Measurements from ENCODE around the gene CD209.

GRCh38 chr19:7731615-7732014 is 15.7 kb downstream of the CD209 start:
- TF ChIP-seq EZH2 (IDR thresholded peaks at IDR 0.05), result no peak
- TF ChIP-seq POLR2AphosphoS5 (IDR thresholded peaks at IDR 0.05; ENCODE audit: borderline replicate concordance, low read depth, low read length), result no peak
- no peak for TF ChIP-seq FOXP2 (optimal IDR thresholded peaks at IDR 0.05; ENCODE audit: control extremely low read depth, extremely low read length, insufficient read depth)

Data from SK-N-MC (cell line).